CD8-positive, alpha-beta memory T cell (primary cell): ENCODE data around the gene CHFR. TPM values are rescaled to one million over a fixed set of nuclear protein-coding genes. Genes with fewer than 3 reads are reported as not detected.
"Not testable (repeated sequence)": the region's sequence is repeated elsewhere in the genome, so short reads cannot be mapped to it uniquely, and the experiment has no call there.

Experiments used
- CTCF ChIA-PET: fragments of 350-600 bp; sonication (Branson Sonifier 250); formaldehyde crosslinking; loops from one replicate; lab custom pipeline; 2021; ENCODE audit warnings: antibody characterized with exemption; lab: Charles Lee
- POLR2A ChIA-PET: fragments of 350-600 bp; sonication (Branson Sonifier 250); formaldehyde crosslinking; loops from one replicate; lab custom pipeline; 2021; ENCODE audit warnings: antibody characterized with exemption; lab: Charles Lee
- DNase-seq, 5 donors: peaks; one replicate each; pipeline versions ENCODE4 v3.0.0 to v3.0.0-alpha.2; 2020 to 2022; ENCODE audit warnings: mixed read lengths in 1 of 5
- H3K27ac ChIP-seq: one replicate; pipeline ENCODE4 v1.7.0; 2013; ENCODE audit warnings: low read depth, mild to moderate bottlenecking, low read length, moderate library complexity
- H3K27me3 ChIP-seq: 2 replicates; pipeline ENCODE4 v1.7.0; 2013; ENCODE audit warnings: low read length, mild to moderate bottlenecking; ENCODE audit not compliant: insufficient read depth, poor library complexity, severe bottlenecking
- H3K36me3 ChIP-seq: 2 replicates; pipeline ENCODE4 v1.7.0; 2013; ENCODE audit warnings: mild to moderate bottlenecking, low read length, moderate library complexity; ENCODE audit not compliant: insufficient read depth
- H3K4me1 ChIP-seq: 2 replicates; pipeline ENCODE4 v1.7.0; 2013; ENCODE audit warnings: mild to moderate bottlenecking, low read length, moderate library complexity; ENCODE audit not compliant: insufficient read depth
- H3K4me3 ChIP-seq: 2 replicates; pipeline ENCODE4 v1.7.0; 2013; ENCODE audit warnings: mild to moderate bottlenecking, low read length
- H3K9me3 ChIP-seq: 2 replicates; pipeline ENCODE4 v1.7.0; 2013; ENCODE audit warnings: mild to moderate bottlenecking, low read length
- H3K27ac Mint-ChIP-seq, 8 donors: one replicate each; pipeline ENCODE4 v1.8.0; 2020 to 2021; ENCODE audit warnings: mixed read lengths in 8 of 8, mild to moderate bottlenecking in 6 of 8, inconsistent platforms in 3 of 8, moderate library complexity in 3 of 8
- H3K27me3 Mint-ChIP-seq, 2 donors: one replicate each; pipeline ENCODE4 v1.8.0; 2020 to 2021; ENCODE audit warnings: mixed read lengths in 2 of 2, mild to moderate bottlenecking in 1 of 2, moderate library complexity in 1 of 2
- H3K36me3 Mint-ChIP-seq, 3 donors: one replicate each; pipeline ENCODE4 v1.8.0; 2020 to 2021; ENCODE audit warnings: mixed read lengths in 3 of 3, inconsistent platforms in 1 of 3, mild to moderate bottlenecking in 1 of 3
- H3K4me1 Mint-ChIP-seq, 3 donors: one replicate each; pipeline ENCODE4 v1.8.0; 2020 to 2021; ENCODE audit warnings: mixed read lengths in 3 of 3, inconsistent platforms in 1 of 3, mild to moderate bottlenecking in 1 of 3
- H3K4me3 Mint-ChIP-seq, 7 donors: one replicate each; pipeline ENCODE4 v1.8.0; 2020 to 2021; ENCODE audit warnings: mixed read lengths in 7 of 7, mild to moderate bottlenecking in 6 of 7, moderate library complexity in 4 of 7, inconsistent platforms in 2 of 7
- H3K9me3 Mint-ChIP-seq, 5 donors: one replicate each; pipeline ENCODE4 v1.8.0; 2020 to 2022; ENCODE audit warnings: mixed read lengths in 5 of 5, mild to moderate bottlenecking in 3 of 5, moderate library complexity in 2 of 5, inconsistent platforms in 1 of 5
- polyA plus RNA-seq: library from polyadenylated mRNA; unstranded; fragments of 300-500 nt; fragmentation: Illumina TruSeq; gene quantifications from one replicate; pipeline ENCODE4 v1.2.3, GENCODE V29; 2021
- total RNA-seq, 2 experiments: library from RNA; stranded (reverse); gene quantifications; one replicate each; pipeline ENCODE4 v1.2.3, GENCODE V29; 2021

The CHFR gene
- total and polyA plus RNA-seq, 3 experiments from 2014 or later = 35.0 to 57.7 (median 55.9) TPM

DNA sequence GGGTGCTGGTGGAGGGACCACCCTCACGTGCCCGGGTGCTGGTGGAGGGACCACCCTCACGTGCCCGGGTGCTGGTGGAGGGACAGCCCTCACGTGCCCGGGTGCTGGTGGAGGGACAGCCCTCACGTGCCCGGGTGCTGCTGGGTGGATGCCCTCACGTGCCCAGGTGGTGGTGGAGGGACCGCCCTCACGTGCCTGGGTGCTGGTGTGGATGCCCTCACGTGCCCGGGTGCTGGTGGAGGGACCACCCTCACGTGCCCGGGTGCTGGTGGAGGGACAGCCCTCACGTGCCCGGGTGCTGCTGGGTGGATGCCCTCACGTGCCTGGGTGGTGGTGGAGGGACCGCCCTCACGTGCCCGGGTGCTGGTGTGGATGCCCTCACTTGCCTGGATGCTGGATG lies 30.4 kb downstream of the CHFR start:
- H3K27ac Mint-ChIP-seq, H3K4me3 Mint-ChIP-seq, H3K9me3 Mint-ChIP-seq, H3K9me3 ChIP-seq, H3K27ac ChIP-seq, CTCF ChIA-PET, H3K4me1 ChIP-seq, POLR2A ChIA-PET, H3K4me3 ChIP-seq, H3K27me3 ChIP-seq, H3K4me1 Mint-ChIP-seq, H3K27me3 Mint-ChIP-seq, DNase-seq: not testable (repeated sequence)
- H3K36me3 Mint-ChIP-seq = peaks cover 15 to 79% (median 27%) of the 10 kb centered on the region in 3 donors
- H3K36me3 ChIP-seq = peaks cover 44% of the 10 kb centered on the region

DNA sequence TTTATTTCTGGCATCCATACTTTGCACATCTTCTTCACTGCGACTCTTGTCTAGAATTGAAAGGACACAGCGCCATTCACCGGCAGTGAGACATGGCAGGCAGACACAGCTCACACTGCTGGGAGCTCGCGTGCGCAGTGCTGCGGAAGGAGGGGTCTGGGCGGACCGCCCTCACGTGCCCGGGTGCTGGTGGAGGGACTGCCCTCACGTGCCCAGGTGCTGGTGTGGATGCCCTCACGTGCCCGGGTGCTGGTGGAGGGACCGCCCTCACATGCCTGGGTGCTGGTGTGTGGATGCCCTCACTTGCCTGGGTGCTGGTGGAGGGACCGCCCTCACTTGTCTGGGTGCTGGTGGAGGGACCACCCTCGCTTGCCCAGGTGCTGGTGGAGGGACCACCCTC lies 30.8 kb downstream of the CHFR start:
- Histone ChIP-seq H3K27me3 (no peaks in the 10 kb centered on the region), H3K4me1 (no peaks in the 10 kb centered on the region), H3K9me3 (no peaks in the 10 kb centered on the region), H3K36me3 (peaks cover 43% of the 10 kb centered on the region), H3K4me3 (no peak overlapping the region), H3K27ac (no peak overlapping the region)
- Mint-ChIP-seq H3K27me3 (no peaks in the 10 kb centered on the region), H3K27ac (peak overlapping the region in 1 of 8 donors; percentile 79), H3K4me3 (no peak overlapping the region), H3K9me3 (no peaks in the 10 kb centered on the region), H3K4me1 (no peaks in the 10 kb centered on the region), H3K36me3 (peaks cover 15 to 79% (median 27%) of the 10 kb centered on the region in 3 donors)
- DNase-seq = no peak
- CTCF ChIA-PET = no interaction called here
- POLR2A ChIA-PET = no interaction called here

DNA sequence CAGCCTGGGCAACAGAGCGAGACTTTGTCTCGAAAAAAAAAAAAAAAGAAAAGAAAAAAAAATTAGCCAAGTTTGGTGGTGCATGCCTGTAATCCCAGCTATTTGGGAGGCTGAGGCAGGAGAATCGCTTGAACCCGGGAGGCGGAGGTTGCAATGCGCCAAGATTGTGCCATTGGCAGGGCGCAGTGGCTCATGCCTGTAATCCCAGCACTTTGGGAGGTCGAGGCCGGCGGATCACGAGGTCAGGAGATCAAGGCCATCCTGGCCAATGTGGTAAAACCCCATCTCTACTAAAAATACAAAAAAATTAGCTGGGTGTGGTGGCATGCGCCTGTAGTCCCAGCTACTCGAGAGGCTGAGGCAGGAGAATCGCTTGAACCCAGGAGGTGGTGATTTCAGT lies 32.2 kb downstream of the CHFR start:
- H3K4me3 Mint-ChIP-seq, H3K4me1 Mint-ChIP-seq, H3K9me3 Mint-ChIP-seq, H3K27me3 ChIP-seq, DNase-seq, H3K27me3 Mint-ChIP-seq, POLR2A ChIA-PET, H3K27ac Mint-ChIP-seq, H3K4me1 ChIP-seq, H3K4me3 ChIP-seq, H3K27ac ChIP-seq, H3K9me3 ChIP-seq, CTCF ChIA-PET: not testable (repeated sequence)
- peaks cover 15 to 80% (median 26%) of the 10 kb centered on the region in 3 donors for H3K36me3 Mint-ChIP-seq
- peaks cover 43% of the 10 kb centered on the region for H3K36me3 ChIP-seq

DNA sequence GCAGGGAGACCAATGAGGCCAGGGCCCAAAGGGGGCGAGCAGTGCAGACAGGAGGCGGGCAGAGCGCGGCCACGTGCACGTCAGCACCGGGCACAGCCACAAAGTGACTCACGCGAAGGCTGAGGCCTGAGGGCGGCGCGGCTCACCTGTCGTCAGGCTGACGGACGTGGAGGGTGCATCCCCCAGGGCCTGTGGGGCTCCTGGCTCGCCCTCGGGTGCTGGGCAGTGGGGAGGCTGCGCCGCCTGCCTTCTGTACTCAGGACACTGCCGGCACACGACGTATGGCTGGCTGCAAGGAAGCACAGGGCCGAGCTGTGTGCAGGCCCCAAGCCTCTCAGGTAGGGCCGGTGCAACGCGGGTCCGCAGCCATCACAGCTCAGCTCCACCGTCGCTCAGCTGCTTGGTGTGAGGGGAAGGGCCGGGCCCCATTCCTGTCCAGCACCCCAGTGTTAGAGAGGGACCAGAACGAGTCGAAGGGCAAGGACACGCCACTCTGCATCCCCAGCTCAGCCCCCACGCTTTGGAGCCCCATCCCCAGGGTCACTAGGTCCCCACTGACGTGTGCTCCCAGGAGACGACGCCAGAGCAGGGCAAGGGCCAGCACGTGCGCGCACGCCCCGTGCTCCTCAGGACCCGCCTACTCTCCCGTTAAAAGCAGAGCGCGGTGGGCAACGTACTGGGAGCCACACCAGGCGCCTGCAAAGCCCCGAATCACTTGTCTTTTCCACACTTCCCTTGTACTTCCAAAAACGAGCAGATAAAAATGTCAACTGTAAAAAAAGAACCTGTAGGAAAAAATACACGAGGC lies 33.9 kb downstream of the CHFR start:
- Histone ChIP-seq H3K4me3 (no peak overlapping the region), H3K4me1 (no peaks in the 10 kb centered on the region), H3K27ac (no peak overlapping the region), H3K9me3 (no peaks in the 10 kb centered on the region), H3K27me3 (no peaks in the 10 kb centered on the region), H3K36me3 (peaks cover 39% of the 10 kb centered on the region)
- Mint-ChIP-seq H3K4me3 (no peak overlapping the region), H3K9me3 (no peaks in the 10 kb centered on the region), H3K27me3 (no peaks in the 10 kb centered on the region), H3K27ac (peak overlapping the region in 1 of 8 donors; percentile 42), H3K36me3 (peaks cover 12 to 78% (median 20%) of the 10 kb centered on the region in 3 donors), H3K4me1 (no peaks in the 10 kb centered on the region)
- CTCF ChIA-PET = interaction anchor here (0.8 kb wide), 1 partner anchor 273 kb away, joined by 3 read pairs; no protein-coding TSS in a partner anchor
- no peak for DNase-seq
- POLR2A ChIA-PET = no interaction called here

DNA sequence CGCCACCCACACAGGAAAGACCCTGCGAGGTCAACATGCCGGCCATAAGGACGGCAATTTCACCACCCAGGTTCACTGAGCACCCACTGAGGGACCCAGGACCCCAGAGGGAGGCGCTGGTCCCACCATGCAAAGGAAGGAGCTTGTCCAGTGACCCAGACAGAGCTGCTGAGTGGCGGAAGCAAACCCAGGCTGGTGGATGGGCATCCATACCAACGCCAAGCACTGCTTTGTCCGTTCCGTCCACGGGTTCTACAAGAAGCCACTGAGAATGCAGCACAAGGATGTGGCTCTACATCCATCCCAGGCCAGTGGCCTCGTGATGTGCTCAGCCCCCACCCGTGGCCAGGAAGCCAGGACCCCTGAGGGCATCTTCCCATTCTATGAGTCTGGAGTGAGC lies 34.9 kb downstream of the CHFR start:
- peaks cover 35% of the 10 kb centered on the region for H3K36me3 ChIP-seq
- H3K4me1 Mint-ChIP-seq = no peaks in the 10 kb centered on the region
- POLR2A ChIA-PET = no interaction called here
- no peaks in the 10 kb centered on the region for H3K27me3 Mint-ChIP-seq
- H3K4me3 Mint-ChIP-seq = no peak overlapping the region
- peak overlapping the region in 1 of 8 donors; percentile 17 for H3K27ac Mint-ChIP-seq
- H3K4me1 ChIP-seq = no peaks in the 10 kb centered on the region
- no peaks in the 10 kb centered on the region for H3K27me3 ChIP-seq
- no peak for DNase-seq
- H3K4me3 ChIP-seq = no peak overlapping the region
- no peaks in the 10 kb centered on the region for H3K9me3 ChIP-seq
- H3K36me3 Mint-ChIP-seq = peaks cover 12 to 78% (median 21%) of the 10 kb centered on the region in 3 donors
- no peak overlapping the region for H3K27ac ChIP-seq
- CTCF ChIA-PET = no interaction called here
- H3K9me3 Mint-ChIP-seq = no peaks in the 10 kb centered on the region

DNA sequence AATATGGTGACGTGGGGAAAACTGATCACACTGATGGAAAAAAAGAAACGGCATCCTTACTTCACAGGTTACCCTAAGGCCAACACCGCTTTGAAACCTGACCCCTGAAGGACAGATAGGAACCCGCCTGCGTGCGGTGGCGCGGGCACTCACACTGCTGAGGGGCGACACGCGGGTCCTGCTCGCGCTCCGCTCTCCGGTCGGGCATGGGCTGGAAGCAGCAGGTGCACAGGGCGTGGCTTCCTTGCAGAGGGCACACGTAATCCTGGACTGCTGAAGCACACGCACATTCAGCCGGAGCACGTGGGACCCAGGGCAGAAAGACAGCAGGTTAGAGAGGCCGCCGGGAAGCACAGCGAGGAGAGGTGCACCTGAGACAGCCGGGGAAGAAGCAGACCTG lies 35.9 kb downstream of the CHFR start:
- peak overlapping the region in 2 of 8 donors; percentile 17 to 37 for H3K27ac Mint-ChIP-seq
- no peak overlapping the region for H3K4me3 Mint-ChIP-seq
- POLR2A ChIA-PET = no interaction called here
- peaks cover 11 to 85% (median 20%) of the 10 kb centered on the region in 3 donors for H3K36me3 Mint-ChIP-seq
- Histone ChIP-seq H3K4me1 (no peaks in the 10 kb centered on the region), H3K27ac (no peak overlapping the region), H3K36me3 (peaks cover 37% of the 10 kb centered on the region), H3K4me3 (no peak overlapping the region), H3K9me3 (no peaks in the 10 kb centered on the region), H3K27me3 (no peaks in the 10 kb centered on the region)
- no peak for DNase-seq
- CTCF ChIA-PET = no interaction called here
- H3K27me3 Mint-ChIP-seq = no peaks in the 10 kb centered on the region
- no peaks in the 10 kb centered on the region for H3K4me1 Mint-ChIP-seq
- no peaks in the 10 kb centered on the region for H3K9me3 Mint-ChIP-seq

DNA sequence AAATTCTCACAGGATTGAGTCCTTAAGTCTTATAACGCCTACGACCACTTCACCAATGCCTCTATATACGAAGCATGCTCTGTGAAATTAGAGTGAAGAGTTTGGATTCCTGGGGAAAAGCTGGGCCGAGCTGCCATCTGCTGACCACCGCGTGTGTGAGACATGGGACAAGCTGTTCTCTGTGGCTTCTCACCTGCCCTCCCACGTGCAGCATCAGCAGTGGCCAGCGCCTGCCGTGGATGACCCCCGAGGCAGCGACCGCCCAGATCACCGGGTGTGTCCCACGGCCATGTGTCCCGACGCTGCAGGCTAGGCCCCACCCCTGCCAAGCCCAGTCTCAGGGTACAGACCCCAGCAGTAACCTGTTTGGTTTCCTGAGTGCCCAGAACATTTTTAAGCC lies 37.1 kb downstream of the CHFR start:
- DNase-seq = no peak
- H3K36me3 Mint-ChIP-seq = peaks cover 9 to 83% (median 16%) of the 10 kb centered on the region in 3 donors
- CTCF ChIA-PET = interaction anchor here (0.7 kb wide), 1 partner anchor 68 kb away, joined by 3 read pairs; no protein-coding TSS in a partner anchor

DNA sequence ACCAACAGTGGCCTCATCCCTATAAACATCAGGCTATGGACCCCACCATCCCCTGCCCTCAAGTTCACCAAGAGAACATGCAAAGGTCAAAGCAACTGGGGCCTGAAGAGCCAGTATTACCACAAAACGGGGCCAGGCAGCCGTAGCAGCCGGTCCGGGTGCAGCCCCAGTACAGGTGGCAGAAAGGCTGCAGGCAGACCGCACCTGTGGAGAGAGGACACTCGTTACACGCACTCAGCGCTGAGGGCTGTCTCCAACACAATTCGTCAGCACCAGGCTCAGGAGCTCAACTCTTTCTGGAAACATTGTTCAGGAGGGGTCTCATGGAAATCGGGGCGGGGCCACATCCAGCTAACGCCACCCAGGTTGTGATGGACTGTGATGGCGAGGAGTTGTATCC lies 38.9 kb downstream of the CHFR start:
- no peak for DNase-seq
- H3K4me1 ChIP-seq = no peaks in the 10 kb centered on the region
- CTCF ChIA-PET = no interaction called here
- no peaks in the 10 kb centered on the region for H3K9me3 ChIP-seq
- Mint-ChIP-seq H3K27ac (peak overlapping the region in 1 of 8 donors; percentile 26), H3K4me3 (no peak overlapping the region), H3K4me1 (no peaks in the 10 kb centered on the region), H3K9me3 (no peaks in the 10 kb centered on the region), H3K27me3 (no peaks in the 10 kb centered on the region), H3K36me3 (peaks cover 9 to 79% (median 11%) of the 10 kb centered on the region in 3 donors)
- H3K36me3 ChIP-seq = peaks cover 27% of the 10 kb centered on the region
- H3K27ac ChIP-seq = no peak overlapping the region
- H3K4me3 ChIP-seq = no peak overlapping the region
- POLR2A ChIA-PET = no interaction called here
- H3K27me3 ChIP-seq = no peaks in the 10 kb centered on the region

More for the DNA sequence above, 37.1 kb downstream of the CHFR start:
- Histone ChIP-seq H3K4me1 (no peaks in the 10 kb centered on the region), H3K9me3 (no peaks in the 10 kb centered on the region), H3K36me3 (peaks cover 27% of the 10 kb centered on the region), H3K4me3 (no peak overlapping the region), H3K27me3 (no peaks in the 10 kb centered on the region), H3K27ac (no peak overlapping the region)
- POLR2A ChIA-PET = no interaction called here
- H3K27me3 Mint-ChIP-seq = no peaks in the 10 kb centered on the region
- peak overlapping the region in 2 of 8 donors; percentile 60 to 84 for H3K27ac Mint-ChIP-seq
- H3K4me3 Mint-ChIP-seq = no peak overlapping the region
- H3K9me3 Mint-ChIP-seq = no peaks in the 10 kb centered on the region
- no peaks in the 10 kb centered on the region for H3K4me1 Mint-ChIP-seq
